Coronary artery (tissue), 2 donors: ENCODE data around the gene AKR1C3.
"Not testable (repeated sequence)": the region's sequence is repeated elsewhere in the genome, so short reads cannot be mapped to it uniquely, and the experiment has no call there.

Experiments used
- DNase-seq: peaks from one replicate; pipeline ENCODE4 v3.0.0-alpha.2; 2017; ENCODE audit warnings: low spot score
- H3K27ac ChIP-seq, 2 donors: fragments of 200-600 bp; sonication (generic); one replicate each; pipeline ENCODE4 v1.5.1; 2016 to 2019
- H3K4me3 ChIP-seq: fragments of 200-600 bp; sonication (generic); 2 replicates; pipeline ENCODE4 v1.5.1; 2016; ENCODE audit warnings: mild to moderate bottlenecking, moderate library complexity
- TF ChIP-seq, protein P1 (sequence below): fragments of 200-600 bp; sonication (generic); IDR thresholded peaks from one replicate; pipeline ENCODE4 v1.5.1; 2019; ENCODE audit warnings: antibody characterized with exemption

AKR1C3 gene

DNA sequence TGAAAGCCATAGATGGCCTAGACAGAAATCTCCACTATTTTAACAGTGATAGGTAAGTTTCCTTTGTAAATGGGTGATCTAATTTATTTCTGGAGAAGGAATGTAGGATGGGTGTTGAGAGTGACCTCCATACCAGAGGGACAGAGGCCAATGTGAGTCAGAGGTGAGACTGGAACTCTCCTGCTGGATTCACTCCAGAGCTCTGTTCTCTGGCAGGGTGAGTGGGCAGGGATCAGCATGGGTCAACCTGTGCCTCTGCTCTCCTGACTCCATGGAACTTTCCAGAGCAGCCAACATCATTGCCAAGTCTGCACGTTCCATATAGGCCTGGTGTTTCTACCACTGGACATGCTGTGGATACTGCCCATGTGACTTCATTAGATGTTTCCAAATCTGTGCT is 11.4 kb downstream of the AKR1C3 start:
- Histone ChIP-seq H3K4me3 (no peak overlapping the region), H3K27ac (no peak overlapping the region)
- DNase-seq, result no peak
- TF ChIP-seq, protein P1, sequence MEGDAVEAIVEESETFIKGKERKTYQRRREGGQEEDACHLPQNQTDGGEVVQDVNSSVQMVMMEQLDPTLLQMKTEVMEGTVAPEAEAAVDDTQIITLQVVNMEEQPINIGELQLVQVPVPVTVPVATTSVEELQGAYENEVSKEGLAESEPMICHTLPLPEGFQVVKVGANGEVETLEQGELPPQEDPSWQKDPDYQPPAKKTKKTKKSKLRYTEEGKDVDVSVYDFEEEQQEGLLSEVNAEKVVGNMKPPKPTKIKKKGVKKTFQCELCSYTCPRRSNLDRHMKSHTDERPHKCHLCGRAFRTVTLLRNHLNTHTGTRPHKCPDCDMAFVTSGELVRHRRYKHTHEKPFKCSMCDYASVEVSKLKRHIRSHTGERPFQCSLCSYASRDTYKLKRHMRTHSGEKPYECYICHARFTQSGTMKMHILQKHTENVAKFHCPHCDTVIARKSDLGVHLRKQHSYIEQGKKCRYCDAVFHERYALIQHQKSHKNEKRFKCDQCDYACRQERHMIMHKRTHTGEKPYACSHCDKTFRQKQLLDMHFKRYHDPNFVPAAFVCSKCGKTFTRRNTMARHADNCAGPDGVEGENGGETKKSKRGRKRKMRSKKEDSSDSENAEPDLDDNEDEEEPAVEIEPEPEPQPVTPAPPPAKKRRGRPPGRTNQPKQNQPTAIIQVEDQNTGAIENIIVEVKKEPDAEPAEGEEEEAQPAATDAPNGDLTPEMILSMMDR, result no peak

DNA sequence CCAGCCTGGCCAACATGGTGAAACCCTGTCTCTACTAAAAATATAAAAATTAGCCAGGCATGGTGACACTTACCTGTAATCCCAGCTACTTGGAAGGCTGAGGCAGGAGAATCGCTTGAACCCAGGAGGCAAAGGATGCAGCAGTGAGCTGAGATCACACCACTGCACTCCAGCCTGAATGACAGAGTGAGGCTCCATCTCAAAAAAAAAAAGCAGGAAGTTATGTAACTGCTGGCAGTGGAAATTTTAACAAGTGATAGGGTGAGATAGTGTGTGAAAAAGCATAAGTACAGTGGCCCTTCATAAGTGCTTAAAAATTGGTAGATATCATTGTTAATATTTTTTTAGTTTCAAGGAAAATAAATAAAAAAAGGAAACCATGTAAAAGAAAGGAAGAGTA is 12.3 kb downstream of the AKR1C3 start:
- Histone ChIP-seq H3K27ac (no peak overlapping the region), H3K4me3 (no peak overlapping the region)
- DNase-seq, result no peak
- TF ChIP-seq, protein P1, result no peak

DNA sequence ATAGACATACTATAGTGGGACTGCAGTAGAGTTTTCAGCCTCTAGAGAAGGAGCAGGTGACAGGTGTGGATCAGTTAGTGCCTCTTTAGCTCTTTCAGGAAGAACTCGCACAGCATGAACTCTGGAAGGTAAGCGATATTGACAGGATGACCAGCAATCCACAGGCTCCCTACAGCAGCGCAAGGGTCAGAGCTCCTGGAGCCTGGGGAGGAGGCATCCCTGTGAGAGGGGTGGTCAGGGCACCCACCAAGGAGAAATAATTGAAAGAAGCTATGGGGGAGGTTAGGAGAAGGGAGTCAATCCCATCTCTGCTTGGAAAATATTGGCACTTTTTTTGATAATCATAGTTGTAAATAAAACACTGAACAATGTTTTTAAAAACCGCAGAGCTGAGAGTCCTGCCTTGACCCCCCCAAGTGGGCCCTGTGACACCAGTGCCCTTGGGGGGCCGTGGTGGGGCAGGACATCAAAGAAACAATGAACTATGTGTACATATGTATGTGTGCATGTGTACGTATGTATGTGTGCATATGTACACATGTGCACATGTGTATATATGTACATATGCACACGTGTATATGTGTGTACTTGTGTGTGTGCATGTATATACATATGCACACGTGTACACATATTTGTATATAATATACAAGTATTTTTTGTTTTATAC is 13.8 kb downstream of the AKR1C3 start:
- H3K4me3 ChIP-seq, result no peak overlapping the region
- no peak overlapping the region for H3K27ac ChIP-seq
- no peak for DNase-seq
- TF ChIP-seq, protein P1, result no peak

DNA sequence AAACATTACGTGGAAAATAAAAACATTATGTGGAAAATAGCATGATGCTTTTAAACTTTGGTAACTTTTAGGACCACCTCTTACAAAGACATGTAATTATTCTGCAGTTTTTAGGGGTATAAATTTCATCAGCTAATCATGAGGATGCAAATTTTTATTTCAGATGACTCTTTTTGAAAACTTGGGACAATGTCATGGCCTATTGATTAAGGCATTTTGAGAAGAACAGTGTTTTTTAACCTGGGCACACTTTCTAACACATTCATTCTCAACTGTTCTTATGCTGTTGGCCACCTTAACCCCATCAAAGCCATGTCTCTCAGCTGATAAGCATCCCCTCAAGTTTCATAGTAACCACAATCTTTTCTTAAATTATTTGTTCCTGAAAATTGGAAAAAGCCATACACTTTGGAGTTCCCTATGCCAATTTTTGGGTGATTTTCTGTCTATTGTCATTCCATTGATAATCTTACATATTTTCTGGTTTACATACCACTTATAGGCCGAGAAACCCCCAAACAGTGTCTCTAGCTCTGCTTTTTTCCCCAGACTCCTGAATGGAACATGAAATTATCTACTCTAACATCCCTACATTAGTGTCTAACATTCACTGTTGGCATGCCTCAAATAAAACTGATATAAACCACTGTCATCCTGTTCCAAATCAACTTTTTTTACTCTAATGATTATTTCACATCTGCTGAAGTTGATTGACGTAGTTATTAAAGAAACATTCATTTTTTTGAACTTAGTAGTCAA is 14.6 kb downstream of the AKR1C3 start:
- Histone ChIP-seq H3K4me3 (no peak overlapping the region), H3K27ac (no peak overlapping the region)
- TF ChIP-seq, protein P1, result no peak
- no peak for DNase-seq

DNA sequence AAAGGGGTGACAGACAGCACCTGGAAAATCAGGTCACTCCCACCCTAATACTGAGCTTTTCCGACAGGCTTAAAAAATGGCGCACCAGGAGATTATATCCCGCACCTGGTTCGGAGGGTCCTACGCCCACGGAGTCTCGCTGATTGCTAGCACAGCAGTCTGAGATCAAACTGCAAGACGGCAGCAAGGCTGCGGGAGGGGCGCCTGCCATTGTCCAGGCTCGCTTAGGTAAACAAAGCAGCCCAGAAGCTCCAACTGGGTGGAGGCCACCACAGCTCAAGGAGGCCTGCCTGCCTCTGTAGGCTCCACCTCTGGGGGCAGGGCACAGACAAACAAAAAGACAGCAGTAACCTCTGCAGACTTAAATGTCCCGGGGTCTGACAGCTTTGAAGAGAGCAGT is 15.6 kb downstream of the AKR1C3 start:
- DNase-seq, H3K4me3 ChIP-seq, H3K27ac ChIP-seq: not testable (repeated sequence)

DNA sequence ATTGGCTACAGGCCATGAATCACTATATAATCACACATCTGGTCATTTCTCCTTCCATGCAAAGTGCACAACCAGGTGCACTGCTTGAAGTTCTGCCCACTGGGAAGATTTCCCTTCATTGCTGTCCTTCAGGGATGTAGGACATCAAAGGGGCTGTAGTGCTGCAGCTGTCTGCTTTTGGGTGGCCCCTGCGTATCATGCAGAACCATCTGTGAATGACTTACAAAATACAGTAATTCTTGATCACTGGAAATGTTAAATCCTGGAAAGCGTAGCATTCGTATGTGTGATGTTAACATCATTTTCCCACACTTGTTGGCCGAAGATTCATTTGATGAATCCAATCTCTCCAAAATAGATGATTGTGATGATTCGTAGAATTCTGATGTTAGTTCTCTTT is 22.4 kb downstream of the AKR1C3 start:
- no peak for DNase-seq
- Histone ChIP-seq H3K27ac (no peak overlapping the region), H3K4me3 (no peak overlapping the region)
- TF ChIP-seq, protein P1, result no peak

DNA sequence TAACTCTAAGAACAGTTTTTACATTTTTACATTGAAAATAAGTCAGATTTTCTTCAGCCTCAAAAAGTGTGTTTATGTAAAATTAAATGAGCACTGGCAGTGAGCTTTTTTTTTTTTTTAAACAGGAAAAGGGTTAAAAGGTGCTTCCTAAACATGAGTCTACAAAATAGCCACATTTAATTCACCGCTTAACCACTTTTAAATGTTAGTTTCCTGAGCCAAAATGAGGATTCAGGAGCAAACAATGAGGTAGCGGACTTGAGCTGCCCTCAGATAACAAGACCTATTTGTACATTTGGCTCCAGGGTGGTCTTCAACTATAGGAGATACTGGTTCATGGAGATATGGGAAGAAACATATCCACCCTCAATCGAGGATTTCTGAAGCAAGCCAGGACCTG is 22.8 kb downstream of the AKR1C3 start:
- DNase-seq, result no peak
- no peak overlapping the region for H3K27ac ChIP-seq
- H3K4me3 ChIP-seq, result no peak overlapping the region
- TF ChIP-seq, protein P1, result no peak

DNA sequence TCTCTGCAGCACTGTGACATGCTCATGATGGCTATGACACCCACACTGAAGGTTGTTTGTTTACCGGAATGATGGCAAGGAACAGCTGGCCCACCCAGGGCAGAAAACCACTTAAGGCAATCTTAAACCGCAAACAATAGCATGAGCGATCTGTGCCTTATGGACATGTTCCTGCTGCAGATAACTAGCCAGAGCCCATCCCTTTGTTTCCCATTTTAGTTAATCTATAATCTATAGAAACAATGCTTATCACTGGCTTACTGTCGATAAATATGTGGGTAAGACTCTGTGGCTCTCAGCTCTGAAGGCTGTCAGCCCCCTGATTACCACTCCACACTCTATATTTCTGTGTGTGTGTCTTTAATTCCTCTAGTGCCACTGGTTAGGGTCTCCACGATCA is 25.8 kb downstream of the AKR1C3 start:
- DNase-seq, H3K4me3 ChIP-seq, H3K27ac ChIP-seq: not testable (repeated sequence)
